T-cell (primary cell): Measurements from ENCODE around the gene TTI1. TPM values are rescaled to one million over a fixed set of nuclear protein-coding genes. Genes with fewer than 3 reads are reported as not detected.
"Not testable (repeated sequence)": the region's sequence is repeated elsewhere in the genome, so short reads cannot be mapped to it uniquely, and the experiment has no call there.

Source experiments
- ATAC-seq, 4 experiments: fragments of 200-7000 bp in 3 of 4; fragments of 150-1000 bp in 1 of 4; cut with Tn5 transposase; replicated peaks in 1 of 4; 1 replicate in 3 of 4; 2 replicates in 1 of 4; pipeline ENCODE4 v1.10.0; 2021; ENCODE audit warnings: moderate library complexity in 3 of 4, mild to moderate bottlenecking in 2 of 4, moderate number of reproducible peaks in 1 of 4
- CTCF ChIA-PET, 2 donors: fragments of 300-600 bp; sonication (Branson Sonifier 250); formaldehyde crosslinking; loops; one replicate each; lab custom pipeline; 2022; ENCODE audit warnings: antibody characterized with exemption in 2 of 2; lab: Charles Lee
- POLR2A ChIA-PET, 2 donors: fragments of 300-600 bp; sonication (Branson Sonifier 250); formaldehyde crosslinking; loops; one replicate each; lab custom pipeline; 2022; ENCODE audit warnings: antibody characterized with exemption in 2 of 2; lab: Charles Lee
- DNase-seq, 35 experiments: peaks; one replicate each; pipeline versions ENCODE4 v3.0.0 to v3.0.0-alpha.2; 2013 to 2023
- H3K27ac ChIP-seq: one replicate; pipeline ENCODE4 v1.5.1; 2013; ENCODE audit warnings: low read length
- H3K27me3 ChIP-seq, 2 experiments: replicated peaks in 1 of 2; 1 replicate in 1 of 2; 2 replicates in 1 of 2; pipeline versions ENCODE4 v1.6.1 to v1.7.0; 2013; ENCODE audit warnings: low read length in 1 of 2, mixed read lengths in 1 of 2; ENCODE audit not compliant: control insufficient read depth in 2 of 2, insufficient read depth in 2 of 2; ENCODE audit errors: extremely low read depth in 1 of 2
- H3K36me3 ChIP-seq, 2 donors: 1 replicate in 1 of 2; 2 replicates in 1 of 2; pipeline versions ENCODE4 v1.6.1 to v1.7.0; 2013; ENCODE audit warnings: low read length in 1 of 2; ENCODE audit not compliant: control insufficient read depth in 2 of 2, insufficient read depth in 1 of 2; ENCODE audit errors: extremely low read depth in 1 of 2
- H3K4me1 ChIP-seq, 2 experiments: 1 replicate in 1 of 2; 2 replicates in 1 of 2; pipeline versions ENCODE4 v1.6.1 to v1.7.0; 2013; ENCODE audit warnings: low read length in 2 of 2, mixed read lengths in 1 of 2; ENCODE audit not compliant: insufficient read depth in 2 of 2, control insufficient read depth in 1 of 2; ENCODE audit errors: extremely low read depth in 1 of 2
- H3K4me3 ChIP-seq, 2 donors: 1 replicate in 1 of 2; 2 replicates in 1 of 2; pipeline versions ENCODE4 v1.5.1 to v1.7.0; 2013; ENCODE audit warnings: mild to moderate bottlenecking in 2 of 2, low read length in 1 of 2, moderate library complexity in 1 of 2; ENCODE audit not compliant: control insufficient read depth in 1 of 2; ENCODE audit errors: extremely low read depth in 1 of 2
- H3K9me3 ChIP-seq: 2 replicates; pipeline ENCODE4 v1.7.0; 2013
- H3K27ac Mint-ChIP-seq, 2 donors: one replicate each; pipeline ENCODE4 v1.8.0; 2020 to 2021; ENCODE audit warnings: mild to moderate bottlenecking in 2 of 2, mixed read lengths in 2 of 2
- H3K27me3 Mint-ChIP-seq, 2 donors: one replicate each; pipeline ENCODE4 v1.8.0; 2021 to 2022; ENCODE audit warnings: mixed read lengths in 2 of 2
- H3K36me3 Mint-ChIP-seq: one replicate; pipeline ENCODE4 v1.8.0; 2021; ENCODE audit warnings: mixed read lengths
- H3K4me1 Mint-ChIP-seq, 3 donors: one replicate each; pipeline ENCODE4 v1.8.0; 2020 to 2022; ENCODE audit warnings: mixed read lengths in 3 of 3, mild to moderate bottlenecking in 1 of 3
- H3K4me3 Mint-ChIP-seq, 3 donors: one replicate each; pipeline ENCODE4 v1.8.0; 2020 to 2022; ENCODE audit warnings: mild to moderate bottlenecking in 3 of 3, mixed read lengths in 3 of 3, moderate library complexity in 3 of 3
- H3K9me3 Mint-ChIP-seq, 3 donors: one replicate each; pipeline ENCODE4 v1.8.0; 2020 to 2022; ENCODE audit warnings: mixed read lengths in 3 of 3
- WGBS: methylation state at CpG from one replicate; pipeline ENCODE4 v1.1.5; 2013; ENCODE audit warnings: missing lambda C conversion rate; ENCODE audit not compliant: insufficient coverage; 5-methylcytosine and 5-hydroxymethylcytosine counted together
- total RNA-seq, 35 experiments: library from RNA in 6 of 35; stranded (reverse) in 6 of 35; fragments of 120-200 nt in 1 of 35; gene quantifications; one replicate each; pipeline versions ENCODE4 v1.2.1 to v1.2.4 and lab custom pipeline; 2013 to 2026

Gene TTI1
- total RNA-seq, 5 donors from 2014 or later (not counting 1 experiment from before 2014, with no cell fraction given): 17.8 to 27.6 (median 23.2) TPM

DNA sequence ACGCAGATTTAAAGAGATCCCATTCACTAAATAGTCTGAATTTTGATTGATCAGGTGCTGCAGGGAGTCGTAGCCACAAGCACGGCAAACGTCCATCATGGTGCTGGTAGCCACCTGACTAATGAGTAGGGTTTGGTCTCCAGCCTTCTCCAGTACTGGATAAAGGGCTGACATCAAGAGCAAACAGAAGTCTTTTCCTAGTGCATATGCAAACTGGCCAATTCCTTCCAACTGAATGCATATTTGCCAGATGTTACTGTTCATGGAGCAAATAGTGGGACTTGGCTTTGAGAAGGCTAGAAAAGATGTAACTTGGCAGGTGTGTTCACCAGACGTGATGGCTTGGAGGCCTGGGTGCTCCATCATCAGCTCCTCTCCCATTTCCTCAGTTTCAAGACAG lies 21.6 kb downstream of the TTI1 start:
- peaks cover 69% of the 10 kb centered on the region for H3K36me3 Mint-ChIP-seq
- H3K36me3 ChIP-seq: peaks cover 3 to 52% of the 10 kb centered on the region in 2 donors
- peaks cover 0 to 6% (median 3%) of the 10 kb centered on the region in 3 donors for H3K4me1 Mint-ChIP-seq
- H3K27ac Mint-ChIP-seq: no peak overlapping the region
- POLR2A ChIA-PET: interaction anchor here in 1 of 2 donors (0.7 kb wide), 1 partner anchor 129 kb away, joined by 3 read pairs; no protein-coding TSS in a partner anchor
- H3K27me3 Mint-ChIP-seq: no peaks in the 10 kb centered on the region
- CTCF ChIA-PET: no interaction called here
- H3K27ac ChIP-seq: no peak overlapping the region
- no peak overlapping the region for H3K4me3 Mint-ChIP-seq
- H3K9me3 Mint-ChIP-seq: no peaks in the 10 kb centered on the region
- no peaks in the 10 kb centered on the region for H3K27me3 ChIP-seq
- 94% methylated on average over 4 of the region's 5 CpGs for WGBS
- H3K4me3 ChIP-seq: no peak overlapping the region
- ATAC-seq: no peak
- no peak for DNase-seq
- no peaks in the 10 kb centered on the region for H3K9me3 ChIP-seq
- H3K4me1 ChIP-seq: no peaks in the 10 kb centered on the region

DNA sequence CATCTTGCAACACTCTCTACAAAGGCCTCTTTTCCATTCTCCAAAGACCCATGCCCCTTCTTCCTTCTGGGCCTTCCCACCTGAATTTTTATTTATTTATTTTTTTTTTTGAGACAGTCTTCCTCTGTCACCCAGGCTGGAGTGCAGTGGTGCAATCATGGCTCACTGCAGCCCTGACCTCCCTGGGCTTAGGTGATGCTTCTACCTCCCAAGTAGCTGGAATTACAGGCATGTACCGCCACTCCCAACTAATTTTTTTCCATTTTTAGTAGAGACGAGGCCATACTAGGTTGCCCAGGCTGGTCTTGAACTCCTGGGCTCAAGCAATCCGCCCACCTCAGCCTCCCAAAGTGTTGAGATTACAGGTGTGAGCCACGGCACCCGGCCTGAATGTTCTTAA lies 23.8 kb downstream of the TTI1 start:
- H3K4me1 Mint-ChIP-seq, ATAC-seq, H3K4me3 ChIP-seq, DNase-seq, H3K27me3 Mint-ChIP-seq, H3K4me3 Mint-ChIP-seq, H3K9me3 ChIP-seq, POLR2A ChIA-PET, H3K9me3 Mint-ChIP-seq, CTCF ChIA-PET, H3K27ac ChIP-seq, H3K4me1 ChIP-seq, H3K27me3 ChIP-seq, H3K27ac Mint-ChIP-seq: not testable (repeated sequence)
- WGBS: no CpG with 5 or more reads among the region's 5 CpGs
- H3K36me3 Mint-ChIP-seq: peaks cover 63% of the 10 kb centered on the region
- H3K36me3 ChIP-seq: peaks cover 3 to 49% of the 10 kb centered on the region in 2 donors

DNA sequence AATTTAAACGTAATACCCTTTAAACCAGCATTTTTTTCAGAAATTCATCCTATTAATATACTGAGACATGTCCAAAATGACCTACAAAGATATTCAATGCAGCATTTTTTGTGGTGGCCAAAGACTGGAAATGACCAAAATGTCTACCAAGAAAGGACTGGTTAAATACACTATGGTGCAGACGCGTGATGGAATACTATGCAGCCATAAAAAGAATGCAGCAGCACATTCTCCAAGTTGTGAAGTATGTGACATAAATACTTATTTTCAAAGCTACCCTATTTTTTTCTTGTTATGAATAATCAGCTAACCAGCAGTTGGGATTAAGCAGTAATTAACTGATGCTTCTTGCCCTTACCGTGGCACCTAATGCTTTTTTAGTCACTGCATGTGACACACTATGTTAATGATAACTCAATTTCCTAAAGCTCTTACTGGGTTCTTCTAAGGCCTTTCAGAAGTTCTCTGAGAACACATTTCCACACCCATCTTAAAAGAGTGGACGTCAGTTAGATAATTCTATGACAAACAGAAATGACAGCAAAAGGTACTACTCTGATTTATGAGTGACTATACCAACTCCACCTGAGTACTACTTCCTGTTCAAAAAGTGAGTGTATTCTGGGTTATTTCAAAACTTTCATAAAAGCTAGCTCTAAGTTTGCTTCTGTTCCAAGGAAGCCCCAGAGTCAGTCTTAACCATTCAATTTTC lies 24.9 kb downstream of the TTI1 start:
- Histone ChIP-seq H3K27me3 (no peaks in the 10 kb centered on the region), H3K27ac (no peak overlapping the region), H3K9me3 (no peaks in the 10 kb centered on the region), H3K36me3 (peaks cover 3 to 48% of the 10 kb centered on the region in 2 donors), H3K4me3 (no peak overlapping the region), H3K4me1 (no peaks in the 10 kb centered on the region)
- H3K4me3 Mint-ChIP-seq: no peak overlapping the region
- no peak overlapping the region for H3K27ac Mint-ChIP-seq
- POLR2A ChIA-PET: no interaction called here
- H3K36me3 Mint-ChIP-seq: peaks cover 59% of the 10 kb centered on the region
- WGBS: 74% methylated on average over 2 of the region's 5 CpGs
- no peaks in the 10 kb centered on the region for H3K9me3 Mint-ChIP-seq
- no peak for ATAC-seq
- H3K27me3 Mint-ChIP-seq: no peaks in the 10 kb centered on the region
- DNase-seq: no peak
- CTCF ChIA-PET: no interaction called here
- H3K4me1 Mint-ChIP-seq: peaks cover 0 to 6% (median 0%) of the 10 kb centered on the region in 3 donors

DNA sequence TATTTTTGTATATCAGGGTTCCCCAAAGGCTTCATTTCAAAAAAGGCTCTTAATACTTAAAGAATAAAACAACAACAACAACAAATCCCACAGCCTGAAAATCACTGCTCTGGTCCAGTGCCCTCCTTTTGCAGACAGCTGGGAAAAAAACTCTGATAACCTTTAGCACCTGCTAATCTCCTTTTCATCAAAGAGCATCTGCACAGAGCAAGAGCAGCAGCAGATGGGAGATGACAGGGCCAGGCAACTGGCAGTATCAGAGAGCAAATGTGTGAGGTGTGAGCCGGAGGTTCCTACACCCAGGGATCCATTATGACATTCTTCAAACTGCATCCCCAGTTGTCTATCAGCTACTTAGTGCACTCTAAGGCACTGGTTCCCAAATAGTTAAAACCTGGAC lies 25.7 kb downstream of the TTI1 start:
- Histone ChIP-seq H3K4me3 (no peak overlapping the region), H3K4me1 (no peaks in the 10 kb centered on the region), H3K36me3 (peaks cover 3 to 46% of the 10 kb centered on the region in 2 donors), H3K9me3 (no peaks in the 10 kb centered on the region), H3K27me3 (no peaks in the 10 kb centered on the region), H3K27ac (no peak overlapping the region)
- Mint-ChIP-seq H3K4me1 (peaks cover under 1 to 6% (median 1%) of the 10 kb centered on the region in 3 donors), H3K27me3 (no peaks in the 10 kb centered on the region), H3K9me3 (no peaks in the 10 kb centered on the region), H3K4me3 (no peak overlapping the region), H3K27ac (peak overlapping the region in 1 of 2 donors; percentile 16), H3K36me3 (peaks cover 52% of the 10 kb centered on the region)
- WGBS: 100% methylated on average over 1 of the region's 1 CpG
- ChIA-PET CTCF (interaction anchor here (0.6 kb wide), 3 partner anchors 62 to 1291 kb away, joined by 3 to 6 read pairs (median 4); no protein-coding TSS in a partner anchor), POLR2A (interaction anchor here in 1 of 2 donors (0.5 kb wide), 1 partner anchor 46 kb away, joined by 3 read pairs; no protein-coding TSS in a partner anchor)
- no peak for DNase-seq
- ATAC-seq: no peak

DNA sequence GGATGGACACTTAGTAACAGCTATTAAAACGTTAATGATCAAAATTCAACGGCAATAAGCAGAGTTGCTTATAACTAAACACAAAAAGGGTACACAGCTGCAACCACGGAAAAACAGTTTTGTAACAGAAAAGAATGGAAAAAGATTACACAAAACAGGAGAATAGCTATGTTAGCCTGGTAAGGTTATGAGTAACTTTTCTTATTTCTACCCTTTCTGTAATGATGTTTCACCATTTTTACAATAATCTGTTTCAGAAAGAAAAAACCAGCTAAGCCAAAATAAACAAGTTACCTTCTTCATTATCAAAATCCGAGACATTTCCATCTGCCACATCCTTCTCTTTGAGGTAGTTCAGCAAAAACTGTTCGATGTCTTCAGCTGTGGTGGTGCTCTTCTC lies 27.4 kb downstream of the TTI1 start:
- peaks cover 6 to 13% (median 11%) of the 10 kb centered on the region in 3 donors for H3K4me1 Mint-ChIP-seq
- ChIA-PET POLR2A (no interaction called here), CTCF (no interaction called here)
- Histone ChIP-seq H3K27me3 (no peaks in the 10 kb centered on the region), H3K4me1 (no peaks in the 10 kb centered on the region), H3K27ac (no peak overlapping the region), H3K36me3 (peaks cover 0 to 44% of the 10 kb centered on the region in 2 donors), H3K4me3 (no peak overlapping the region), H3K9me3 (no peaks in the 10 kb centered on the region)
- H3K27me3 Mint-ChIP-seq: no peaks in the 10 kb centered on the region
- peaks cover 51% of the 10 kb centered on the region for H3K36me3 Mint-ChIP-seq
- DNase-seq (no peak), ATAC-seq (no peak)
- 20% methylated on average over 1 of the region's 5 CpGs for WGBS
- H3K9me3 Mint-ChIP-seq: no peaks in the 10 kb centered on the region
- no peak overlapping the region for H3K4me3 Mint-ChIP-seq
- H3K27ac Mint-ChIP-seq: no peak overlapping the region

DNA sequence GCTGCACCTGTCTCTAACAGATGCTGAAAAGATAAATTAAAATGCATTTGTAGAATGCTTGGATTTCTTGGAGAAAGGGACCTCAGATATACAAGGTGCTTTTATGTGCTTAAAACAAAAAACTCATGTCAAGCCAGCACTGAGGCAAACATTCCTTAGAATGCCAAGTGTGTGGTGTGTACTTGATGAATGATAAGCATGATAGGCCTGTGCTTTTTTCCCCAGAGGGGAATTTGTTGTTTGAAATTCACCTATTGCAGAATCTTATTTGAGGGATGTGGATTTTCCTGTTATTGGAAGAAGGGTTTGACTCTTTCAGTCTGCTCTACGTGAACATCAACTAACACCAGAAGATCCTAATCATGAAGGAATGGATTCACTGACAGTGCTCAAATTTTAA lies 28.8 kb downstream of the TTI1 start:
- Mint-ChIP-seq H3K9me3 (no peaks in the 10 kb centered on the region), H3K4me1 (peaks cover 6 to 13% (median 11%) of the 10 kb centered on the region in 3 donors), H3K27ac (no peak overlapping the region), H3K36me3 (peaks cover 62% of the 10 kb centered on the region), H3K27me3 (no peaks in the 10 kb centered on the region), H3K4me3 (no peak overlapping the region)
- Histone ChIP-seq H3K9me3 (no peaks in the 10 kb centered on the region), H3K27me3 (no peaks in the 10 kb centered on the region), H3K27ac (no peak overlapping the region), H3K4me3 (no peak overlapping the region), H3K4me1 (no peaks in the 10 kb centered on the region), H3K36me3 (peaks cover 0 to 57% of the 10 kb centered on the region in 2 donors)
- POLR2A ChIA-PET: no interaction called here
- ATAC-seq (no peak), DNase-seq (no peak)
- no CpG with 5 or more reads among the region's 1 CpG for WGBS
- CTCF ChIA-PET: no interaction called here
